AG09319 (cell line): ENCODE measurements around the gene TM2D3.

Source experiments
- DNase-seq: peaks from one replicate; pipeline ENCODE4 v3.0.0-alpha.2; 2010; ENCODE audit warnings: low read depth; ENCODE audit errors: extremely low read depth
- CTCF ChIP-seq: IDR thresholded peaks from 2 replicates; pipeline ENCODE4 v1.5.1; 2011; ENCODE audit warnings: low read depth, mild to moderate bottlenecking, inconsistent platforms, low read length, moderate library complexity

The TM2D3 gene

GRCh38 chr15:101623367-101624304 is 28.5 kb downstream of the TM2D3 start:
- TF ChIP-seq CTCF, result no peak

GRCh38 chr15:101621961-101622360 is 30.2 kb downstream of the TM2D3 start:
- no peak for DNase-seq
- no peak for TF ChIP-seq CTCF

More at GRCh38 chr15:101623367-101624304, 28.5 kb downstream of the TM2D3 start:
- DNase-seq, result no peak

- DNase-seq, result no peak
- no peak for TF ChIP-seq CTCF
Measured at GRCh38 chr15:101620671-101621070, 31.5 kb downstream of the TM2D3 start.

GRCh38 chr15:101619615-101619865 is 32.6 kb downstream of the TM2D3 start:
- TF ChIP-seq CTCF, result no peak
- DNase-seq, result no peak

GRCh38 chr15:101618851-101619614 is 33.1 kb downstream of the TM2D3 start:
- TF ChIP-seq CTCF, result no peak
- no peak for DNase-seq

GRCh38 chr15:101618076-101618475 is 34.1 kb downstream of the TM2D3 start:
- no peak for TF ChIP-seq CTCF
- no peak for DNase-seq

GRCh38 chr15:101617390-101617965 is 34.7 kb downstream of the TM2D3 start:
- TF ChIP-seq CTCF, result no peak
- no peak for DNase-seq
